IMR-90 (cell line): Measurements from ENCODE around the gene MAGI2. TPM values are rescaled to one million over a fixed set of nuclear protein-coding genes. Genes with fewer than 3 reads are reported as not detected.

Experiments
- ATAC-seq: fragments of 200-7000 bp; cut with Tn5 transposase; 2 replicates; pipeline ENCODE4 v1.9.1; 2020; ENCODE audit warnings: low read depth, mild to moderate bottlenecking, moderate library complexity
- BruUV-seq: library from RNA; stranded (reverse); fragments of 400-500 nt; replicated peaks from 2 replicates; lab custom pipeline; 2021; lab: Mats Ljungman, UMichigan
- CTCF ChIA-PET: fragments of 300-600 bp; formaldehyde crosslinking; extraction: SDS; loops from one replicate; lab custom pipeline; 2021; ENCODE audit warnings: antibody characterized with exemption; lab: Yijun Ruan, JAX
- POLR2A ChIA-PET: fragments of 300-600 bp; sonication (Branson Sonifier 250); formaldehyde crosslinking; loops from one replicate; lab custom pipeline; 2022; ENCODE audit warnings: antibody characterized with exemption; ENCODE audit not compliant: unreplicated experiment; lab: Charles Lee
- DNase-seq: peaks from one replicate; pipeline ENCODE4 v3.0.0; 2013
- H2AFZ ChIP-seq: replicated peaks from 2 replicates; pipeline ENCODE3; 2013; ENCODE audit warnings: low read length, mild to moderate bottlenecking; ENCODE audit not compliant: poor library complexity
- H2AK5ac ChIP-seq: 2 replicates; pipeline ENCODE4 v1.6.1; 2013; ENCODE audit warnings: low read depth, low read length, inconsistent platforms
- H2AK9ac ChIP-seq: replicated peaks from 2 replicates; pipeline ENCODE3; 2013; ENCODE audit warnings: mild to moderate bottlenecking, low read depth, low read length, moderate library complexity; ENCODE audit not compliant: poor library complexity
- H2BK120ac ChIP-seq: 2 replicates; pipeline ENCODE4 v1.6.1; 2013; ENCODE audit warnings: low read depth, low read length, inconsistent platforms
- H2BK15ac ChIP-seq: 3 replicates; pipeline ENCODE4 v1.6.1; 2013; ENCODE audit warnings: low read depth, low read length, inconsistent platforms
- H2BK20ac ChIP-seq: 2 replicates; pipeline ENCODE4 v1.6.1; 2013; ENCODE audit warnings: low read depth, mild to moderate bottlenecking, inconsistent platforms, low read length, moderate library complexity
- H2BK5ac ChIP-seq: 2 replicates; pipeline ENCODE4 v1.6.1; 2013; ENCODE audit warnings: mild to moderate bottlenecking, low read depth, low read length, inconsistent platforms; ENCODE audit not compliant: poor library complexity, severe bottlenecking
- H3K14ac ChIP-seq: replicated peaks from 2 replicates; pipeline ENCODE4 v1.6.1; 2013; ENCODE audit warnings: low read depth, low read length, inconsistent platforms
- H3K18ac ChIP-seq: 2 replicates; pipeline ENCODE4 v1.6.1; 2013; ENCODE audit warnings: low read depth, low read length, control low read depth
- H3K23ac ChIP-seq: 2 replicates; pipeline ENCODE4 v1.6.1; 2013; ENCODE audit warnings: low read depth, low read length, inconsistent platforms
- H3K27ac ChIP-seq: 2 replicates; pipeline ENCODE4 v1.5.1; 2013; ENCODE audit warnings: mild to moderate bottlenecking, control low read depth, low read length; ENCODE audit not compliant: insufficient read depth
- H3K27me3 ChIP-seq: 2 replicates; pipeline ENCODE4 v1.6.1; 2013; ENCODE audit warnings: low read length; ENCODE audit not compliant: control insufficient read depth, insufficient read depth
- H3K36me3 ChIP-seq: 2 replicates; pipeline ENCODE4 v1.6.1; 2013; ENCODE audit warnings: low read length, mixed read lengths; ENCODE audit not compliant: control insufficient read depth, insufficient read depth
- H3K4ac ChIP-seq: 2 replicates; pipeline ENCODE4 v1.6.1; 2013; ENCODE audit warnings: low read depth, low read length, inconsistent platforms
- H3K4me1 ChIP-seq: 2 replicates; pipeline ENCODE4 v1.6.1; 2013; ENCODE audit warnings: low read length, mixed read lengths; ENCODE audit not compliant: control insufficient read depth, insufficient read depth
- H3K4me2 ChIP-seq: 2 replicates; pipeline ENCODE4 v1.6.1; 2013; ENCODE audit warnings: low read depth, mild to moderate bottlenecking, control low read depth, low read length, moderate library complexity
- H3K4me3 ChIP-seq: 2 replicates; pipeline ENCODE4 v1.5.1; 2013; ENCODE audit warnings: low read depth, mild to moderate bottlenecking, control low read depth, low read length, moderate library complexity; ENCODE audit not compliant: insufficient read depth
- H3K56ac ChIP-seq: 2 replicates; pipeline ENCODE4 v1.6.1; 2013; ENCODE audit warnings: low read length, inconsistent platforms; ENCODE audit not compliant: insufficient read depth; ENCODE audit errors: extremely low read depth
- H3K79me1 ChIP-seq, 2 experiments: 2 replicates each; pipeline ENCODE4 v1.6.1; 2013; ENCODE audit warnings: low read length in 2 of 2, inconsistent platforms in 1 of 2, low read depth in 1 of 2
- H3K9ac ChIP-seq: 2 replicates; pipeline ENCODE4 v1.6.1; 2013; ENCODE audit warnings: low read depth, low read length, control low read depth
- H3K9me1 ChIP-seq: 2 replicates; pipeline ENCODE4 v1.6.1; 2013; ENCODE audit warnings: low read length, inconsistent platforms; ENCODE audit not compliant: insufficient read depth
- H3K9me3 ChIP-seq: 2 replicates; pipeline ENCODE4 v1.6.1; 2013; ENCODE audit warnings: low read length; ENCODE audit not compliant: control insufficient read depth, insufficient read depth
- H4K20me1 ChIP-seq: 2 replicates; pipeline ENCODE4 v1.6.1; 2013; ENCODE audit warnings: low read length, inconsistent platforms; ENCODE audit not compliant: insufficient read depth
- H4K5ac ChIP-seq: 2 replicates; pipeline ENCODE4 v1.6.1; 2013; ENCODE audit warnings: mild to moderate bottlenecking, low read depth, low read length, control low read depth
- H4K8ac ChIP-seq, 2 experiments: 2 replicates each; pipeline ENCODE4 v1.6.1; 2013; ENCODE audit warnings: low read depth in 2 of 2, low read length in 2 of 2, control low read depth in 1 of 2, inconsistent platforms in 1 of 2
- H4K91ac ChIP-seq: 2 replicates; pipeline ENCODE4 v1.6.1; 2013; ENCODE audit warnings: low read depth, low read length, inconsistent platforms; ENCODE audit not compliant: insufficient read depth
- BHLHE40 ChIP-seq: fragments of 150-350 bp; IDR thresholded peaks from 2 replicates; pipeline ENCODE4 v1.6.1; 2016; ENCODE audit warnings: mild to moderate bottlenecking, low read depth, low read length
- CEBPB ChIP-seq: IDR thresholded peaks from 2 replicates; pipeline ENCODE4 v1.6.1; 2012; ENCODE audit warnings: low read depth, low read length, improper control_type of control experiment
- FOS ChIP-seq: fragments of 150-350 bp; IDR thresholded peaks from 2 replicates; pipeline ENCODE4 v1.6.1; 2016; ENCODE audit warnings: low read depth, low read length
- MAFK ChIP-seq: IDR thresholded peaks from 2 replicates; pipeline ENCODE4 v1.6.1; 2012; ENCODE audit warnings: low read depth, low read length, improper control_type of control experiment
- MAZ ChIP-seq: IDR thresholded peaks from 2 replicates; pipeline ENCODE4 v1.6.1; 2012; ENCODE audit warnings: low read depth, mild to moderate bottlenecking, low read length, improper control_type of control experiment, moderate library complexity, borderline replicate concordance
- MXI1 ChIP-seq: IDR thresholded peaks from 2 replicates; pipeline ENCODE4 v1.6.1; 2012; ENCODE audit warnings: low read depth, mild to moderate bottlenecking, low read length, moderate library complexity, borderline replicate concordance
- NFE2L2 ChIP-seq: fragments of 150-350 bp; IDR thresholded peaks from 2 replicates; pipeline ENCODE4 v1.6.1; 2016; ENCODE audit warnings: low read depth, mild to moderate bottlenecking, low read length
- POLR2A ChIP-seq: IDR thresholded peaks from 2 replicates; pipeline ENCODE4 v1.6.1; 2012; ENCODE audit warnings: mild to moderate bottlenecking, low read depth, low read length
- RAD21 ChIP-seq: IDR thresholded peaks from 2 replicates; pipeline ENCODE4 v1.6.1; 2012; ENCODE audit warnings: low read length, improper control_type of control experiment
- RCOR1 ChIP-seq: IDR thresholded peaks from 2 replicates; pipeline ENCODE4 v1.6.1; 2012; ENCODE audit warnings: mild to moderate bottlenecking, low read length, improper control_type of control experiment; ENCODE audit not compliant: insufficient replicate concordance
- RFX5 ChIP-seq: IDR thresholded peaks from 2 replicates; pipeline ENCODE4 v1.8.0; 2012; ENCODE audit warnings: low read depth, mild to moderate bottlenecking, low read length, moderate library complexity
- USF2 ChIP-seq: fragments of 150-350 bp; IDR thresholded peaks from 2 replicates; pipeline ENCODE4 v1.6.1; 2017; ENCODE audit warnings: mild to moderate bottlenecking, antibody characterized with exemption, low read length, low read depth
- WGBS, 2 experiments: methylation state at CpG; one replicate each; pipeline versions ENCODE4 v1.1.5 to v1.1.7; 2013; ENCODE audit warnings: missing lambda C conversion rate in 2 of 2; ENCODE audit not compliant: insufficient read length in 1 of 2; ENCODE audit errors: extremely low coverage in 2 of 2; 5-methylcytosine and 5-hydroxymethylcytosine counted together
- dilution Hi-C: fragments of 300-500 bp; cut with HindIII; formaldehyde crosslinking; loops from one replicate; pipeline ENCODE4 v1.14.3; 2018; ENCODE audit warnings: low sequenced_read_pairs; ENCODE audit not compliant: unreplicated experiment
- in situ Hi-C: fragments of 300-500 bp; cut with MboI; formaldehyde crosslinking; loops from 3 replicates; pipeline ENCODE4 v1.14.3; 2019; ENCODE audit warnings: low sequenced_read_pairs, inconsistent platforms, mixed read lengths
- intact Hi-C: fragments of 100-400 bp; cut with micrococcal nuclease; formaldehyde crosslinking; loops from 2 replicates; pipeline ENCODE4 v1.10.0; 2022
- polyA plus RNA-seq, 3 experiments: library from polyadenylated mRNA; depleted of rRNA; stranded (reverse); fragments of >200 nt; gene quantifications; 2 replicates each; pipeline ENCODE4 v1.2.3, GENCODE V29; 2012; ENCODE audit warnings: low replicate concordance in 1 of 3
- total RNA-seq: library from RNA; depleted of rRNA; stranded (reverse); fragments of >200 nt; gene quantifications from 2 replicates; pipeline ENCODE4 v1.2.3, GENCODE V29; 2012

The MAGI2 gene
- total and polyA plus RNA-seq, 2 of the 4 experiments (the other 2 are of a cell fraction), result 2.5 to 17.9 TPM

GRCh38 chr7:78703391-78703790 lies 750.1 kb downstream of the MAGI2 start:
- no peak for TF ChIP-seq RAD21
- TF ChIP-seq MXI1, result no peak
- TF ChIP-seq RFX5, result no peak
- no peak for TF ChIP-seq RCOR1
- TF ChIP-seq MAFK, result no peak
- no peak for TF ChIP-seq FOS
- no peak for TF ChIP-seq MAZ
- TF ChIP-seq CEBPB, result no peak
- no peak for TF ChIP-seq BHLHE40
- TF ChIP-seq USF2, result no peak
- no peak for TF ChIP-seq NFE2L2
- no peak for TF ChIP-seq POLR2A
- H3K36me3 ChIP-seq, result no peaks in the 10 kb centered on the region
- in situ Hi-C loops (no loop called here), intact Hi-C loops (loop anchor here (10.0 kb wide), 2 partner anchors 51 to 211 kb away; no protein-coding TSS in a partner anchor), dilution Hi-C loops (no loop called here)
- POLR2A ChIA-PET, result no interaction called here
- peak overlapping the region; percentile 48; the same call in 1 of the 2 replicates for H2BK120ac ChIP-seq
- H4K5ac ChIP-seq, result no peak overlapping the region
- H2BK15ac ChIP-seq, result 0 out of 3 replicates have a peak overlapping the region, but pooled peaks have one; percentile 2
- peak overlapping the region; percentile 3; the same call in 1 of the 2 replicates for H3K18ac ChIP-seq
- H3K56ac ChIP-seq, result no peak overlapping the region
- no peak overlapping the region for H3K14ac ChIP-seq
- H3K27ac ChIP-seq, result no peak overlapping the region
- BruUV-seq, result no TSS peak
- peak overlapping the region; percentile 66 for H2BK5ac ChIP-seq
- CTCF ChIA-PET, result no interaction called here
- H3K27me3 ChIP-seq, result no peaks in the 10 kb centered on the region
- DNase-seq (peak; percentile 44), ATAC-seq (peak; percentile 7; the same call in 1 of the 2 replicates)
- H2BK20ac ChIP-seq, result 0 out of 2 replicates have a peak overlapping the region, but pooled peaks have one; percentile 17
- H2AK9ac ChIP-seq, result no peak overlapping the region
- no peak overlapping the region for H2AFZ ChIP-seq
- no peak overlapping the region for H3K4me3 ChIP-seq
- H4K8ac ChIP-seq, result no peak overlapping the region
- peak overlapping the region; percentile 68; the same call in 1 of the 2 replicates for H3K4me2 ChIP-seq
- no peak overlapping the region for H3K23ac ChIP-seq
- WGBS, 2 experiments, result no CpG with 5 or more reads among the region's 2 CpGs
- no peaks in the 10 kb centered on the region for H3K9me3 ChIP-seq
- no peaks in the 10 kb centered on the region for H3K9me1 ChIP-seq
- H3K9ac ChIP-seq, result no peak overlapping the region
- H4K91ac ChIP-seq, result no peak overlapping the region
- peaks cover 0 to 9% of the 10 kb centered on the region in 2 experiments; a peak in 2 of 4 replicates for H3K79me1 ChIP-seq
- no peak overlapping the region; the same call in 1 of the 2 replicates for H3K4ac ChIP-seq
- H4K20me1 ChIP-seq, result no peaks in the 10 kb centered on the region
- peaks cover 2% of the 10 kb centered on the region; the same call in 1 of the 2 replicates for H3K4me1 ChIP-seq
- no peak overlapping the region; the same call in 1 of the 2 replicates for H2AK5ac ChIP-seq
